GM23248 (cell line): ENCODE data around the gene PCED1A.

ENCODE experiments used
- EZH2 ChIP-seq: fragments of 200-600 bp; sonication (generic); IDR thresholded peaks from 2 replicates; pipeline ENCODE4 v1.6.1; 2018; ENCODE audit warnings: antibody characterized with exemption, mild to moderate bottlenecking; ENCODE audit not compliant: insufficient read depth, poor library complexity, severe bottlenecking
- EZH2phosphoT487 ChIP-seq: fragments of 200-600 bp; sonication (generic); IDR thresholded peaks from 2 replicates; pipeline ENCODE4 v1.6.1; 2018; ENCODE audit warnings: antibody characterized with exemption, moderate library complexity, mild to moderate bottlenecking, low read depth; ENCODE audit not compliant: insufficient read depth

- TF ChIP-seq EZH2 = no peak
- no peak for TF ChIP-seq EZH2phosphoT487
Measured at GRCh38 chr20:2794202-2794748, 46.2 kb downstream of the PCED1A start.
